VCaP (cell line): ENCODE measurements around the gene SSUH2.

Experiments
- H3K27ac ChIP-seq: fragments of 450-650 bp; 2 replicates; pipeline ENCODE4 v1.5.1; 2017
- TF ChIP-seq, protein P1 (sequence below): fragments of 450-650 bp; conservative IDR thresholded peaks from 2 replicates; pipeline ENCODE4 v1.5.1; 2017; ENCODE audit warnings: mild to moderate bottlenecking, moderate library complexity

SSUH2 gene

DNA sequence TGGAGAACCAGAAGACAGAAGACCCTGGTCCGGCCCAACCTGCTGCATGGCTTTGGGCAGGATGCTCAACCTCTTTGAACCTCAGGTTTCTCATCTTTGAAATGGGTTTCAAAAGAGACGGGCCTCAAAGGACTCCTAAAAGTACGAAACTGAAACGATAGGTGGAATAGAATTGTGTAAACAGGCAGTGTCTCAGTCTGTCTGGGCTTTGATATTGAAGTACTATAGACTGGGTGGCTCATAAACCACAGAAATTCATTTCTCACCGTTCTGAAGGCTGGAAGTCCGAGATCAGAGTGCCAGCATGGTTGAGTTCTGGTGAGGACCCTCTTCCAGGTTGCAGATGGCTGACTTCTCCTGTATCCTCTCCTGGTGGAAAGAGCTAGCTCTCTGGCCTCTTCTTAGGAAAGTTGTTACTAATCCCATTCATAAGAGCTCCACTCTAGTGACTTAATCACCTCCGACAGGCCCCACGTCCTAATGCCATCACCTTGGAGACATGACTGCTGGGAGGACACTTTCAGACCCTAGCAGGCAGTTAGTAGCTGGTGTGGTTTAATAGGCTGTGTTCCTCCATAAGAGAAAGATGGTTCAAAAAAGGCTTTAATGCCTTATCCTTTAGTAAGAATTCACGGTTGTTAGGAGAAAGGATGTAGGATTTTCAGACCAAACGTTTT is 35.7 kb downstream of the SSUH2 start:
- no peak overlapping the region for H3K27ac ChIP-seq
- TF ChIP-seq, protein P1, sequence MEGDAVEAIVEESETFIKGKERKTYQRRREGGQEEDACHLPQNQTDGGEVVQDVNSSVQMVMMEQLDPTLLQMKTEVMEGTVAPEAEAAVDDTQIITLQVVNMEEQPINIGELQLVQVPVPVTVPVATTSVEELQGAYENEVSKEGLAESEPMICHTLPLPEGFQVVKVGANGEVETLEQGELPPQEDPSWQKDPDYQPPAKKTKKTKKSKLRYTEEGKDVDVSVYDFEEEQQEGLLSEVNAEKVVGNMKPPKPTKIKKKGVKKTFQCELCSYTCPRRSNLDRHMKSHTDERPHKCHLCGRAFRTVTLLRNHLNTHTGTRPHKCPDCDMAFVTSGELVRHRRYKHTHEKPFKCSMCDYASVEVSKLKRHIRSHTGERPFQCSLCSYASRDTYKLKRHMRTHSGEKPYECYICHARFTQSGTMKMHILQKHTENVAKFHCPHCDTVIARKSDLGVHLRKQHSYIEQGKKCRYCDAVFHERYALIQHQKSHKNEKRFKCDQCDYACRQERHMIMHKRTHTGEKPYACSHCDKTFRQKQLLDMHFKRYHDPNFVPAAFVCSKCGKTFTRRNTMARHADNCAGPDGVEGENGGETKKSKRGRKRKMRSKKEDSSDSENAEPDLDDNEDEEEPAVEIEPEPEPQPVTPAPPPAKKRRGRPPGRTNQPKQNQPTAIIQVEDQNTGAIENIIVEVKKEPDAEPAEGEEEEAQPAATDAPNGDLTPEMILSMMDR = no peak

- peak overlapping the region; percentile 22; the same call in 1 of the 2 replicates for H3K27ac ChIP-seq
- TF ChIP-seq, protein P1 = no peak
Observed at GRCh38 chr3:8608041-8608790, 36.4 kb downstream of the SSUH2 start.

- H3K27ac ChIP-seq = peak overlapping the region; percentile 22; the same call in 1 of the 2 replicates
- TF ChIP-seq, protein P1 = peak; percentile 90
Observed at GRCh38 chr3:8607234-8608040, 37.2 kb downstream of the SSUH2 start.

- TF ChIP-seq, protein P1 = no peak
- peak overlapping the region; percentile 22; the same call in 1 of the 2 replicates for H3K27ac ChIP-seq
Observed at GRCh38 chr3:8606701-8607231, 37.8 kb downstream of the SSUH2 start.

GRCh38 chr3:8604988-8605387 is 39.6 kb downstream of the SSUH2 start:
- TF ChIP-seq, protein P1 = no peak
- H3K27ac ChIP-seq = no peak overlapping the region

GRCh38 chr3:8604006-8604405 is 40.6 kb downstream of the SSUH2 start:
- no peak overlapping the region for H3K27ac ChIP-seq
- TF ChIP-seq, protein P1 = no peak
